ENCODE results near the gene DAPK1.

DNA sequence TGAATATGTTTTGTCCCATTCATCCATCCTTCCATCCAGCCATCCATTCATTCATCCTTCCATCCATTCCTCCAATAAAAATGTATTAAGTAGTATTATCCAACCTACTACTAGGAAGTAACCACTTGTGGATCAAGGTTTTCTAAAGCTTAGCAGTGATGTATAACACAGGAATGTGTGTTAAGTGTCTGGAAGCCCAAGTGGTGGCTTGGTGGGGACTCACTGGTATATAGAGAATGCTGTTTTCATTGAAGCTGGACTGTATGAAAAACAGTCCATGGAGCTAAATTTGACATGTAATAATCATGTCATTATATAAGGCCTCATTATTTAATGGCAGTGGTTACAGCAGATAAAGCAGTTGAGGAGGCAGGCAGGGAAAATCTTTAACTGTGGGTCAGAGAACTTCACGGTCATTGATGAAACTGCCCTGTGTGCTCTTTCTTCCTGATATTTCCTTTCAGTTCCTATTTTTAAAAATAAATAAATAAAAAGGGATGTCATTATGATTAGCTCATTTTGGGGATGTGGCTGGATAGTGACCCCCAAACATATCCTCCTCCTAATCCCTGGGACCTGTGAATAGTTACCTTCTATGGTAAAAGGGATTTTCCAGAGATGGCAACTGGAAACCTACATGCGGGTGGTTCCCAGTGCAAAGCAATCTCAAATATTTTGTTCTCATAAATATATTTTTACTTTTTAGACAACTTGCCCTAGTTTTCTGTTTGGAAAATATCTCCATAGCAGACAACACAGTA is 82.3 kb downstream of the DAPK1 start:
- TF ChIP-seq, protein P1, sequence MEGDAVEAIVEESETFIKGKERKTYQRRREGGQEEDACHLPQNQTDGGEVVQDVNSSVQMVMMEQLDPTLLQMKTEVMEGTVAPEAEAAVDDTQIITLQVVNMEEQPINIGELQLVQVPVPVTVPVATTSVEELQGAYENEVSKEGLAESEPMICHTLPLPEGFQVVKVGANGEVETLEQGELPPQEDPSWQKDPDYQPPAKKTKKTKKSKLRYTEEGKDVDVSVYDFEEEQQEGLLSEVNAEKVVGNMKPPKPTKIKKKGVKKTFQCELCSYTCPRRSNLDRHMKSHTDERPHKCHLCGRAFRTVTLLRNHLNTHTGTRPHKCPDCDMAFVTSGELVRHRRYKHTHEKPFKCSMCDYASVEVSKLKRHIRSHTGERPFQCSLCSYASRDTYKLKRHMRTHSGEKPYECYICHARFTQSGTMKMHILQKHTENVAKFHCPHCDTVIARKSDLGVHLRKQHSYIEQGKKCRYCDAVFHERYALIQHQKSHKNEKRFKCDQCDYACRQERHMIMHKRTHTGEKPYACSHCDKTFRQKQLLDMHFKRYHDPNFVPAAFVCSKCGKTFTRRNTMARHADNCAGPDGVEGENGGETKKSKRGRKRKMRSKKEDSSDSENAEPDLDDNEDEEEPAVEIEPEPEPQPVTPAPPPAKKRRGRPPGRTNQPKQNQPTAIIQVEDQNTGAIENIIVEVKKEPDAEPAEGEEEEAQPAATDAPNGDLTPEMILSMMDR (IDR thresholded peaks at IDR 0.05): no peak
- no peak for TF ChIP-seq EZH2 (IDR thresholded peaks at IDR 0.05)
- TF ChIP-seq EZH2phosphoT487 (IDR thresholded peaks at IDR 0.05): no peak

Data from neural progenitor cell (in vitro differentiated cells).